ENCODE data around the gene SLC27A3. TPM values are rescaled to one million over a fixed set of nuclear protein-coding genes. Genes with fewer than 3 reads are reported as not detected.
A peak's percentile ranks its signal among the peaks of the same experiment; 100 is the strongest.

SLC27A3 gene
- total and polyA plus RNA-seq, 7 donors: 3.5 to 15.6 (median 5.2) TPM

- TF ChIP-seq, protein P1, sequence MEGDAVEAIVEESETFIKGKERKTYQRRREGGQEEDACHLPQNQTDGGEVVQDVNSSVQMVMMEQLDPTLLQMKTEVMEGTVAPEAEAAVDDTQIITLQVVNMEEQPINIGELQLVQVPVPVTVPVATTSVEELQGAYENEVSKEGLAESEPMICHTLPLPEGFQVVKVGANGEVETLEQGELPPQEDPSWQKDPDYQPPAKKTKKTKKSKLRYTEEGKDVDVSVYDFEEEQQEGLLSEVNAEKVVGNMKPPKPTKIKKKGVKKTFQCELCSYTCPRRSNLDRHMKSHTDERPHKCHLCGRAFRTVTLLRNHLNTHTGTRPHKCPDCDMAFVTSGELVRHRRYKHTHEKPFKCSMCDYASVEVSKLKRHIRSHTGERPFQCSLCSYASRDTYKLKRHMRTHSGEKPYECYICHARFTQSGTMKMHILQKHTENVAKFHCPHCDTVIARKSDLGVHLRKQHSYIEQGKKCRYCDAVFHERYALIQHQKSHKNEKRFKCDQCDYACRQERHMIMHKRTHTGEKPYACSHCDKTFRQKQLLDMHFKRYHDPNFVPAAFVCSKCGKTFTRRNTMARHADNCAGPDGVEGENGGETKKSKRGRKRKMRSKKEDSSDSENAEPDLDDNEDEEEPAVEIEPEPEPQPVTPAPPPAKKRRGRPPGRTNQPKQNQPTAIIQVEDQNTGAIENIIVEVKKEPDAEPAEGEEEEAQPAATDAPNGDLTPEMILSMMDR (IDR thresholded peaks at IDR 0.05): no peak
- intact Hi-C loops (cut with DNase I): loop anchor here in 1 of 2 donors (1.0 kb wide), 1 partner anchor 92 kb away; the partner anchor contains the start of gene NPR1
Measured at GRCh38 chr1:153770797-153771196, 4.4 kb upstream of the SLC27A3 start.

DNA sequence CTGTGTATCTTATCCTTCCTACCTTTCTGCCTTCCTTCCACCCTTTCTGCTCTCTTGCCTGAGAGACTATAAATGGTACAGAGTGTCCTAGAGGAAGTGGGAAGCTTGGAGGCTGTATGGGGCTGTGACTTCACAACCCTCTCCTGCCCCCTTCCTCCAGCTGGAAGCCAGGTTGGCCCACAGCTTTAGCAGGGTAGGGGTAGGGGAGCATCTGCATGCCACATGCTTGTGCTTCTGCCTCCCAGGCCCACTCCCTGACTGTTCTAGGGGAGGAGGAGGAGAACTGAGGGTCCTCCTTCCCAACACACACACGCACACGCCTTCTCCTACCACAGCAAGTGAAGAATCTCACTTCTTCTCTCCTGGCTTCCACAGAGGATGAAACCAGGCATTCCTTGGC is 3.9 kb upstream of the SLC27A3 start:
- TF ChIP-seq, protein P1 (IDR thresholded peaks at IDR 0.05): no peak
- peaks cover 13% of the 10 kb centered on the region for H3K4me1 ChIP-seq
- H3K27me3 ChIP-seq (ENCODE audit: insufficient read depth in 3 of 3, low read length in 2 of 3): no peaks in the 10 kb centered on the region
- H3K4me3 ChIP-seq: no peak overlapping the region
- ATAC-seq: no peak
- H3K27ac ChIP-seq: peak overlapping the region; percentile 41
- DNase-seq: no peak
- no peaks in the 10 kb centered on the region for H3K9me3 ChIP-seq
- intact Hi-C loops (cut with DNase I): no loop called here
- 82 to 100% (median 100%) methylated on average over 2 of the region's 2 CpGs for WGBS, 3 donors
- H3K36me3 ChIP-seq (ENCODE audit: insufficient read depth in 1 of 2, low read depth in 1 of 2): peaks cover 8 to 67% of the 10 kb centered on the region in 2 donors

More at GRCh38 chr1:153770797-153771196, 4.4 kb upstream of the SLC27A3 start:
- Histone ChIP-seq H3K9me3 (no peaks in the 10 kb centered on the region), H3K36me3 (ENCODE audit: insufficient read depth in 1 of 2, low read depth in 1 of 2) (peaks cover 8 to 72% of the 10 kb centered on the region in 2 donors), H3K4me3 (no peak overlapping the region), H3K27me3 (ENCODE audit: insufficient read depth in 3 of 3, low read length in 2 of 3) (no peaks in the 10 kb centered on the region), H3K4me1 (peaks cover 8% of the 10 kb centered on the region), H3K27ac (peak overlapping the region; percentile 41)
- WGBS, 3 donors: 53 to 59% (median 56%) methylated on average over 11 of the region's 11 CpGs
- DNase-seq: no peak
- ATAC-seq: no peak

DNA sequence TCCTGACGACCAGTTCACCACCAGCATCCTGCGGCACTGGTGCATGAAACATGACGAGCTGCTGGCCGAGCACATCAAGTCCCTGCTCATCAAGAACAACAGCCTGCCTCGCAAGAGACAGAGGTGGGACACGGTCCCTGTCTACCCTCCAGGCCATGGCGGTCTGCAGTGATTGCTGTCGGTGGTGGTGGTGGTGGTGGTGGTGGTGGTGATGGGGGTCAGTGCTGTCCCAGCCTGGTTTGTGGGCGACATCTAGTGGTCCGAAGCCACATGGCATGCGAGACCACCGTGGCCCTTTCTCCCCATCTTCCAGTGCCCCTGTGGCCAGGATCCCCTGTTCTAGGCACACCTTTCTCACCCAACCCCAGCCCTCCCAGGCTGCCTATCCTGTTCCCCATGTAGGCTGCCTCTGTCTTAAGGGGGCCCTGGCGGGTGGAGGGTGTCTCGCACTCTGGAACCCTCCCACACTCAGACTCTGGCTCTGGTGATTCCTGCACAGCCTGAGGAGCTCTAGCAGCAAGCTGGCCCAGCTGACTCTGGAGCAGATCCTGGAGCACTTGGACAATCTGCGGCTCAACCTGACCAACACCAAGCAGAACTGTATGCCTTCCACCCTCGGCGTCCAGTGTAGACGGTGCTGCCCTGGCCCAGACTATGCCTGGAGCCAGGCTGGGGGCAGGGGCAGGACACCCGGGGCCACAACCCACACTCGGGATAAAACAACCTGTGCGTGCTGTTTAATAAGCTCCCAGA is 3.2 kb upstream of the SLC27A3 start:
- 62 to 70% (median 65%) methylated on average over 20 to 21 of the region's 21 CpGs for WGBS, 3 donors
- intact Hi-C loops (cut with DNase I): no loop called here
- H3K4me1 ChIP-seq: peaks cover 15% of the 10 kb centered on the region

GRCh38 chr1:153773096-153773921 is 1.9 kb upstream of the SLC27A3 start:
- Histone ChIP-seq H3K36me3 (ENCODE audit: insufficient read depth in 1 of 2, low read depth in 1 of 2) (peaks cover 3 to 48% of the 10 kb centered on the region in 2 donors), H3K4me1 (peaks cover 23% of the 10 kb centered on the region)
- 59 to 66% (median 61%) methylated on average over 12 of the region's 12 CpGs for WGBS, 3 donors

More for the DNA sequence above, 3.2 kb upstream of the SLC27A3 start:
- ATAC-seq (no peak), DNase-seq (no peak)
- peaks cover 8 to 61% of the 10 kb centered on the region in 2 donors for H3K36me3 ChIP-seq (ENCODE audit: insufficient read depth in 1 of 2, low read depth in 1 of 2)
- no peaks in the 10 kb centered on the region for H3K27me3 ChIP-seq (ENCODE audit: insufficient read depth in 3 of 3, low read length in 2 of 3)
- TF ChIP-seq, protein P1 (IDR thresholded peaks at IDR 0.05): peak; percentile 23
- no peak overlapping the region for H3K27ac ChIP-seq
- H3K9me3 ChIP-seq: no peaks in the 10 kb centered on the region
- no peak overlapping the region for H3K4me3 ChIP-seq

More at GRCh38 chr1:153773096-153773921, 1.9 kb upstream of the SLC27A3 start:
- DNase-seq (no peak), ATAC-seq (no peak)
- H3K4me3 ChIP-seq: peak overlapping the region; percentile 18
- peak overlapping the region; percentile 30 for H3K27ac ChIP-seq
- no peaks in the 10 kb centered on the region for H3K9me3 ChIP-seq
- intact Hi-C loops (cut with DNase I): no loop called here
- TF ChIP-seq, protein P1 (IDR thresholded peaks at IDR 0.05): no peak
- H3K27me3 ChIP-seq (ENCODE audit: insufficient read depth in 3 of 3, low read length in 2 of 3): no peaks in the 10 kb centered on the region

All from psoas muscle (tissue), 8 donors.